ENCODE data around the gene IQCN.

IQCN gene

GRCh38 chr19:18208098-18208951, 65.9 kb downstream of the IQCN start:
- peak in 1 of 2 donors; percentile 17 for DNase-seq

Data from bone marrow (tissue), 2 donors.